K562 (cell line): ENCODE results near the gene MAPK8IP2. TPM values are rescaled to one million over a fixed set of nuclear protein-coding genes. Genes with fewer than 3 reads are reported as not detected.

Experiments used
- ARID1B ChIP-seq: fragments of 450-650 bp; IDR thresholded peaks from 2 replicates; pipeline ENCODE4 v1.6.1; 2016; ENCODE audit warnings: antibody characterized with exemption, mild to moderate bottlenecking, inconsistent platforms
- ATF1 ChIP-seq, 2 experiments: fragments of 450-650 bp in 1 of 2; IDR thresholded peaks; 2 replicates each; pipeline ENCODE4 v1.6.1; 2016; ENCODE audit warnings: missing compliant biosample characterization in 1 of 2, missing genetic modification characterization in 1 of 2
- DACH1 ChIP-seq: fragments of 450-650 bp; IDR thresholded peaks from 2 replicates; pipeline ENCODE4 v1.6.1; 2018; ENCODE audit not compliant: partially characterized antibody
- FOXJ2 ChIP-seq: fragments of 200-800 bp; sonication (Bioruptor generic); IDR thresholded peaks from 2 replicates; pipeline ENCODE4 v1.6.1; 2016; ENCODE audit warnings: missing genetic modification characterization, missing compliant biosample characterization
- FUS ChIP-seq: fragments of 200-400 bp; formaldehyde crosslinking; optimal IDR thresholded peaks from 2 replicates; pipeline ENCODE3; 2017; ENCODE audit warnings: low read depth, low read length
- MAFK ChIP-seq: IDR thresholded peaks from 2 replicates; pipeline ENCODE4 v1.6.1; 2011; ENCODE audit warnings: low read length, improper control_type of control experiment
- NEUROD1 ChIP-seq: fragments of 150-350 bp; IDR thresholded peaks from 2 replicates; pipeline ENCODE4 v1.6.1; 2014; ENCODE audit warnings: borderline replicate concordance, low read length, low read depth; ENCODE audit not compliant: partially characterized antibody
- RAD21 ChIP-seq, 2 experiments: fragments of 250-450 bp in 1 of 2; fragments of 450-650 bp in 1 of 2; sonication (Bioruptor Pico) in 1 of 2; formaldehyde crosslinking in 1 of 2; IDR thresholded peaks in 1 of 2; conservative IDR thresholded peaks in 1 of 2; 2 replicates each; pipeline versions ENCODE4 v1.4.0 to v1.8.0; 2020 to 2022; ENCODE audit warnings: mild to moderate bottlenecking in 2 of 2, moderate library complexity in 1 of 2
- SETDB1 ChIP-seq: IDR thresholded peaks from one replicate; pipeline ENCODE4 v1.6.1; 2012; ENCODE audit warnings: low read length, control low read depth, inconsistent platforms
- SMAD3 ChIP-seq: fragments of 450-650 bp; formaldehyde crosslinking; conservative IDR thresholded peaks from 2 replicates; pipeline ENCODE4 v1.4.0; 2020; ENCODE audit warnings: mild to moderate bottlenecking
- SMARCA4 ChIP-seq: fragments of 450-650 bp; IDR thresholded peaks from 2 replicates; pipeline ENCODE4 v1.6.1; 2016
- SREBF1 ChIP-seq: fragments of 150-350 bp; IDR thresholded peaks from 2 replicates; pipeline ENCODE4 v1.6.1; 2014; ENCODE audit warnings: antibody characterized with exemption, low read depth, low read length, borderline replicate concordance
- TCFL5 ChIP-seq: fragments of 250-450 bp; sonication (Bioruptor Pico); conservative IDR thresholded peaks from 2 replicates; pipeline ENCODE4 v1.6.1; 2021; ENCODE audit warnings: mild to moderate bottlenecking, moderate library complexity, matching md5 sums
- ZFP1 ChIP-seq: fragments of 450-650 bp; formaldehyde crosslinking; IDR thresholded peaks from 2 replicates; pipeline ENCODE4 v1.4.0; 2020; ENCODE audit warnings: mild to moderate bottlenecking, mixed read lengths
- ZKSCAN3 ChIP-seq: fragments of 250-450 bp; sonication (Bioruptor Pico); IDR thresholded peaks from 2 replicates; pipeline ENCODE4 v1.4.0; 2020
- ZNF277 ChIP-seq: fragments of 250-450 bp; sonication (Bioruptor Pico); IDR thresholded peaks from 2 replicates; pipeline ENCODE4 v1.8.0; 2022; ENCODE audit warnings: inconsistent platforms, mild to moderate bottlenecking, moderate library complexity, borderline replicate concordance
- ZNF717 ChIP-seq: fragments of 250-450 bp; sonication (Bioruptor Pico); IDR thresholded peaks from 2 replicates; pipeline ENCODE4 v1.5.0; 2021
- polyA plus RNA-seq, 8 experiments: library from polyadenylated mRNA; depleted of rRNA in 4 of 8; stranded (reverse) in 5 of 8; unstranded in 3 of 8; fragments of >200 nt; fragmentation: Nextera tagmentation in 2 of 8; fragmentation: Illumina TruSeq in 1 of 8; extraction: Ambion mirVana in 2 of 8; extraction: Trizol in 1 of 8; gene quantifications; 2 replicates each; pipeline versions ENCODE4 v1.2.1 to v1.2.3, GENCODE V29; 2011 to 2014; ENCODE audit warnings: inconsistent platforms in 1 of 8, missing spikeins in 1 of 8
- total RNA-seq, 7 experiments: library from RNA; depleted of rRNA in 6 of 7; stranded (reverse); fragments of >200 nt in 6 of 7; fragmentation: Illumina TruSeq in 2 of 7; extraction: Trizol in 2 of 7; gene quantifications; 2 replicates each; pipeline versions ENCODE4 v1.2.1 to v1.2.3, GENCODE V29; 2011 to 2021; ENCODE audit warnings: low replicate concordance in 1 of 7
- TF ChIP-seq, protein P1 (sequence below): fragments of 250-450 bp; sonication (Bioruptor Pico); IDR thresholded peaks from 2 replicates; pipeline ENCODE4 v1.5.0; 2021; ENCODE audit warnings: mild to moderate bottlenecking, moderate library complexity
- TF ChIP-seq, protein P2 (sequence below): fragments of 450-650 bp; conservative IDR thresholded peaks from 2 replicates; pipeline ENCODE4 v1.6.1; 2016; ENCODE audit warnings: missing genetic modification characterization, low read depth, mild to moderate bottlenecking, control low read depth, missing compliant biosample characterization
- TF ChIP-seq, protein P3 (sequence below): fragments of 250-450 bp; sonication (Bioruptor Pico); IDR thresholded peaks from 2 replicates; pipeline ENCODE4 v1.8.0; 2021; ENCODE audit warnings: moderate library complexity, mild to moderate bottlenecking, inconsistent platforms
- TF ChIP-seq, protein P4 (sequence below): fragments of 250-450 bp; sonication (Bioruptor Pico); IDR thresholded peaks from 2 replicates; pipeline ENCODE4 v1.8.0; 2022; ENCODE audit warnings: moderate library complexity, mild to moderate bottlenecking, inconsistent platforms

The MAPK8IP2 gene
- total and polyA plus RNA-seq, 9 of the 15 experiments (the other 6 are each of a cell fraction or from before 2014, with no cell fraction given): 0.01 to 0.47 (median 0.07) TPM; not detected in 2

DNA sequence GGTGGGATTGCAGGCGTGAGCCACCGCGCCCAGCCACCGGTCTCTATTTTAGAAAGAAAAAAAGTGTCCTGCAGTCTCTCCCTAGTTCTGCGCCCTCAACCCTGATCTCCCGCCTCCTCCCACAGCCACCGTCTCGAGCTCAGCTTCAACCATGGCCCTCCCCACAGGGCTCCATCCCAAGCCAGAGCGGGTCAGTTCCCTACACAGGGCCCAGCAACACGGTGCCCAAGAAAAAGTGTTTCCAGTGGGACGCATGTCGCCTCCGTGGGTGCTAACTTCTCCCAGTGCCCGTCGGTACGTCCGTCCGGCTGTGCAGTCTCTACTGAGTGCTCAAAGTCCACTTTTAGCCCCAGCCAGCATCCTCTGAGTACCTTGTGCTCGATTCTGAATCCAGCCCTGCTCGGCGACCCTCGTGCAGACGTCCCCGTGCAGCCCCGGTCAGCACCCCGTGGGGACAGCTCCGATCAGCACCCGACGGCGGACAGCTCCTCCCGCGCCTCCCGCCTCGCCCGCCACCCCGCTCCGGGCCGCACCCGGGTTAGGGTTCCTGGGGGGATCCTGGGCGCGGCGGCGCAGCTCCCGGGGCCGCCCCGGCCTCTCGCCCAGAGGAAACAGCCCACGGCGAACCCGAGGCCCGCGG lies 657 bp upstream of the MAPK8IP2 start (continued):
- TF ChIP-seq, protein P1, sequence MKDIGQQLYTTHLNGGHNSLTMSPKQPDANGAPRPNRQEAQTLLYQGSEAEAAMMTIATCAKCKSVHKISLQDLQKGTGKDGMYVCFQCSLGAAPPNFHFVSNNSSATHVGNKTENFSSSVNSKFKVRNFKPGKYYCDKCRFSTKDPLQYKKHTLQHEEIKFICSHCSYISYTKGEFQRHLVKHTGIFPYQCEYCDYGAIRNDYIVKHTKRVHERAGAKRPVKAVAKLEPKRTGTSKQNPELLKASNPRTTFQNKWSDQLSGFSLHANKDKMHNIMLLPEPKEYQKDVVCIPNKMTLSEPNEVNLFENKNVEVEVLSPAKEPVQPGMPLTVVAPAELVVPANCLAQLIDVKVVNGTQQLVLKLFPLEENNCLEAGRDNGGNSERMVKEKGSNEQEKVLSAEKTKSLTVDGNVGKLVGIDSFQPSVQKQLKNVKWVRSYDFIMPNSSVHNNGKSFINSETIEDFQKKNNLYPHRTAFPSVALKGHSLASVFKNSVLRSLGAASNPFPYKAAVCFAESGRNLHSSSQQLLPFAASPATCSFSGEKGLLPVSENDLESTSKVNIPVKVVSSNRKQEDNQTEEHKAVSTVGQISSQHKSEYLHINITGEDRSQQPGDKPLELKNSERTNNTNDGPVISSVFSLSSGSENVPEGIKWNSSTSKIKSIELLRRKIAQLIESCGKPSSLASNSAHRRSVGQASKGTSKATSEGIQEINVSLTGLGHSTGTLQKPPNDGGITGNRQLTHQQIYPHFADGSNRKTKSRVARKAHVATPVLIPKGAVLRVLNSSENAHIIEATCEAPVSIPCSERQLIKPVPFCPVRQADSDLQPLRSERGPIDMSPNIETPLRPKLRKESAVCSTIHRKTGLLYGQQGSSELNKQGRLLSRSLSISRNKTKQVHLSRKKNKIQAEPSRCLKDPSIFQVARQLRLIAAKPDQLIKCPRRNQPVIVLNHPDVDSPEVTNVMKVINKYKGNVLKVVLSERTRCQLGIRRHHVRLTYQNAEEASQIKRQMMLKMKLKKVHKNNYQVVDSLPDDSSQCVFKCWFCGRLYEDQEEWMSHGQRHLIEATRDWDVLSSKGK: no peak
- TF ChIP-seq FUS (no peak), DACH1 (no peak), ATF1 (CRISPR knock-in tag; IDR thresholded peaks at IDR 0.05) (peak; percentile 64), ATF1 (tag; IDR thresholded peaks at IDR 0.05) (no peak), SREBF1 (peak; percentile 67; the same call in 1 of the 2 replicates), ARID1B (no peak), ZNF277 (no peak), SMARCA4 (no peak), ZFP1 (CRISPR knock-in tag) (no peak), ZNF717 (CRISPR knock-in tag) (no peak), TCFL5 (CRISPR knock-in tag) (no peak), SETDB1 (no peak), SMAD3 (CRISPR knock-in tag) (no peak), ZKSCAN3 (CRISPR knock-in tag) (no peak), MAFK (no peak), FOXJ2 (tag) (no peak), RAD21 (CRISPR knock-in tag; conservative IDR thresholded peaks at IDR 0.05 in 1 of 2, IDR thresholded peaks at IDR 0.05 in 1 of 2) (no peak), NEUROD1 (no peak)
- TF ChIP-seq, protein P2, sequence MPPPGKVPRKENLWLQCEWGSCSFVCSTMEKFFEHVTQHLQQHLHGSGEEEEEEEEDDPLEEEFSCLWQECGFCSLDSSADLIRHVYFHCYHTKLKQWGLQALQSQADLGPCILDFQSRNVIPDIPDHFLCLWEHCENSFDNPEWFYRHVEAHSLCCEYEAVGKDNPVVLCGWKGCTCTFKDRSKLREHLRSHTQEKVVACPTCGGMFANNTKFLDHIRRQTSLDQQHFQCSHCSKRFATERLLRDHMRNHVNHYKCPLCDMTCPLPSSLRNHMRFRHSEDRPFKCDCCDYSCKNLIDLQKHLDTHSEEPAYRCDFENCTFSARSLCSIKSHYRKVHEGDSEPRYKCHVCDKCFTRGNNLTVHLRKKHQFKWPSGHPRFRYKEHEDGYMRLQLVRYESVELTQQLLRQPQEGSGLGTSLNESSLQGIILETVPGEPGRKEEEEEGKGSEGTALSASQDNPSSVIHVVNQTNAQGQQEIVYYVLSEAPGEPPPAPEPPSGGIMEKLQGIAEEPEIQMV (tag): no peak
- TF ChIP-seq, protein P3, sequence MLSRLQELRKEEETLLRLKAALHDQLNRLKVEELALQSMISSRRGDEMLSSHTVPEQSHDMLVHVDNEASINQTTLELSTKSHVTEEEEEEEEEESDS (CRISPR knock-in tag): no peak
- TF ChIP-seq, protein P4, sequence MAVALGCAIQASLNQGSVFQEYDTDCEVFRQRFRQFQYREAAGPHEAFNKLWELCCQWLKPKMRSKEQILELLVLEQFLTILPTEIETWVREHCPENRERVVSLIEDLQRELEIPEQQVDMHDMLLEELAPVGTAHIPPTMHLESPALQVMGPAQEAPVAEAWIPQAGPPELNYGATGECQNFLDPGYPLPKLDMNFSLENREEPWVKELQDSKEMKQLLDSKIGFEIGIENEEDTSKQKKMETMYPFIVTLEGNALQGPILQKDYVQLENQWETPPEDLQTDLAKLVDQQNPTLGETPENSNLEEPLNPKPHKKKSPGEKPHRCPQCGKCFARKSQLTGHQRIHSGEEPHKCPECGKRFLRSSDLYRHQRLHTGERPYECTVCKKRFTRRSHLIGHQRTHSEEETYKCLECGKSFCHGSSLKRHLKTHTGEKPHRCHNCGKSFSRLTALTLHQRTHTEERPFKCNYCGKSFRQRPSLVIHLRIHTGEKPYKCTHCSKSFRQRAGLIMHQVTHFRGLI (CRISPR knock-in tag): no peak
